ENCODE results near the gene SLC9A7. TPM values are rescaled to one million over a fixed set of nuclear protein-coding genes. Genes with fewer than 3 reads are reported as not detected.

SLC9A7 gene
- total and polyA plus RNA-seq, 2 donors (not counting 3 experiments of a cell fraction or from before 2014, with no cell fraction given), result 4.6 to 7.5 TPM

DNA sequence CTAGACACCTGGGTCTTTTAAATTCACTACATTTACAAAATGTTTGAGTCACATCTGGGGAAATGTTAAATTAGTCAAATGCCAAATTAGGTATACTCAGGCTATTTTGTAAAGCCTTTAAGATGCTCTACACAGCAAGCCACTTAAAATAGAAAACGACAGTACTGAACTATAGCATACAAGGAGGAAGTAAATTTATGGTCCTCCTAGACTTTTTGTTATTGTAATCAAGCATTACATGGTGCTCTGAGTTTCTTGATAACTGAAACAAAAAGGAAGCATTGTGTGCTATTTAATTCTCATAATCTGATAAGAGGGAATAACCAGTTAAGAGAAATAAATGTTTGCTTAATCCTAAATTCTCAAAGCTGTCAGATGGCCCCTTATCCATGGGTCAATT is 46.2 kb downstream of the SLC9A7 start:
- Histone ChIP-seq H4K20me1 (replicated peaks; ENCODE audit: control insufficient read depth, extremely low read depth, insufficient read depth, low read length) (no peaks in the 10 kb centered on the region), H3K27ac (ENCODE audit: insufficient read depth, low read depth, low read length) (no peak overlapping the region), H3K9me3 (replicated peaks; ENCODE audit: control insufficient read depth, insufficient read depth, low read length) (no peaks in the 10 kb centered on the region), H3K27me3 (ENCODE audit: control insufficient read depth in 2 of 2, insufficient read depth in 2 of 2, low read length in 2 of 2) (no peaks in the 10 kb centered on the region), H3K4me2 (ENCODE audit: insufficient read depth, low read length) (no peak overlapping the region), H3K9me1 (replicated peaks; ENCODE audit: control insufficient read depth, extremely low read depth, insufficient read depth, low read length) (no peaks in the 10 kb centered on the region), H2AFZ (ENCODE audit: low read depth, low read length) (no peak overlapping the region), H3K9ac (replicated peaks; ENCODE audit: extremely low read depth, insufficient read depth, low read length) (no peak overlapping the region), H3K79me2 (ENCODE audit: control insufficient read depth, insufficient read depth, low read length) (no peaks in the 10 kb centered on the region), H3K4me1 (ENCODE audit: control insufficient read depth, extremely low read depth, insufficient read depth, low read length) (no peaks in the 10 kb centered on the region), H3K36me3 (ENCODE audit: control insufficient read depth in 2 of 2, extremely low read depth in 1 of 2, insufficient read depth in 2 of 2, low read length in 2 of 2) (no peaks in the 10 kb centered on the region), H3K4me3 (replicated peaks in 1 of 3; ENCODE audit: insufficient read depth in 1 of 3, low read depth in 1 of 3, low read length in 3 of 3) (no peak overlapping the region)
- intact Hi-C loops (cut with micrococcal nuclease), result no loop called here
- ChIA-PET POLR2A (no interaction called here), CTCF (no interaction called here)
- dilution Hi-C loops (cut with MboI; ENCODE audit: extremely low pct_ligation_motif_present, low sequenced_read_pairs), result no loop called here
- TF ChIP-seq JUN (IDR thresholded peaks at IDR 0.05; ENCODE audit: borderline replicate concordance, insufficient read depth, insufficient read length, low read depth) (no peak), FOS (IDR thresholded peaks at IDR 0.05; ENCODE audit: borderline replicate concordance, insufficient read depth, low read length) (no peak), EZH2 (IDR thresholded peaks at IDR 0.05; ENCODE audit: borderline replicate concordance, low read depth, low read length, severe bottlenecking) (no peak), GATA2 (IDR thresholded peaks at IDR 0.05; ENCODE audit: insufficient read depth, insufficient read length, low read depth, low read length) (no peak), MYC (IDR thresholded peaks at IDR 0.05; ENCODE audit: low read depth, low read length) (no peak), POLR2AphosphoS5 (IDR thresholded peaks at IDR 0.05; ENCODE audit: insufficient read depth, low read depth, low read length) (no peak), POLR2A (IDR thresholded peaks at IDR 0.05; ENCODE audit: low read depth, low read length) (no peak)
- TF ChIP-seq, protein P1, sequence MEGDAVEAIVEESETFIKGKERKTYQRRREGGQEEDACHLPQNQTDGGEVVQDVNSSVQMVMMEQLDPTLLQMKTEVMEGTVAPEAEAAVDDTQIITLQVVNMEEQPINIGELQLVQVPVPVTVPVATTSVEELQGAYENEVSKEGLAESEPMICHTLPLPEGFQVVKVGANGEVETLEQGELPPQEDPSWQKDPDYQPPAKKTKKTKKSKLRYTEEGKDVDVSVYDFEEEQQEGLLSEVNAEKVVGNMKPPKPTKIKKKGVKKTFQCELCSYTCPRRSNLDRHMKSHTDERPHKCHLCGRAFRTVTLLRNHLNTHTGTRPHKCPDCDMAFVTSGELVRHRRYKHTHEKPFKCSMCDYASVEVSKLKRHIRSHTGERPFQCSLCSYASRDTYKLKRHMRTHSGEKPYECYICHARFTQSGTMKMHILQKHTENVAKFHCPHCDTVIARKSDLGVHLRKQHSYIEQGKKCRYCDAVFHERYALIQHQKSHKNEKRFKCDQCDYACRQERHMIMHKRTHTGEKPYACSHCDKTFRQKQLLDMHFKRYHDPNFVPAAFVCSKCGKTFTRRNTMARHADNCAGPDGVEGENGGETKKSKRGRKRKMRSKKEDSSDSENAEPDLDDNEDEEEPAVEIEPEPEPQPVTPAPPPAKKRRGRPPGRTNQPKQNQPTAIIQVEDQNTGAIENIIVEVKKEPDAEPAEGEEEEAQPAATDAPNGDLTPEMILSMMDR (IDR thresholded peaks at IDR 0.05; ENCODE audit: extremely low read depth in 1 of 2, insufficient read depth in 1 of 2, low read depth in 1 of 2, low read length in 2 of 2), result no peak
- TF ChIP-seq, protein P2, sequence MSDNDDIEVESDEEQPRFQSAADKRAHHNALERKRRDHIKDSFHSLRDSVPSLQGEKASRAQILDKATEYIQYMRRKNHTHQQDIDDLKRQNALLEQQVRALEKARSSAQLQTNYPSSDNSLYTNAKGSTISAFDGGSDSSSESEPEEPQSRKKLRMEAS (IDR thresholded peaks at IDR 0.05; ENCODE audit: insufficient read depth, insufficient read length), result no peak
- no peak for FAIRE-seq
- no peak for DNase-seq (ENCODE audit: low read depth, low spot score)
- no TSS peak for BruUV-seq (replicated peaks)
